Vagina (tissue), 2 donors: ENCODE results near the gene C1orf115.

Experiments used
- POLR2A ChIP-seq, 2 donors: fragments of 450-650 bp; IDR thresholded peaks; one replicate each; pipeline ENCODE4 v1.6.1; 2017; ENCODE audit warnings: antibody characterized with exemption in 2 of 2, mild to moderate bottlenecking in 2 of 2, moderate library complexity in 2 of 2
- POLR2AphosphoS5 ChIP-seq, 2 donors: sonication (generic); formaldehyde crosslinking; IDR thresholded peaks; one replicate each; pipeline ENCODE4 v1.9.0; 2017; ENCODE audit warnings: antibody characterized with exemption in 2 of 2, mild to moderate bottlenecking in 2 of 2, low read depth in 1 of 2; ENCODE audit not compliant: insufficient read depth in 1 of 2

- TF ChIP-seq POLR2AphosphoS5 (IDR thresholded peaks at IDR 0.05; ENCODE audit: insufficient read depth in 1 of 2, low read depth in 1 of 2) (no peak), POLR2A (IDR thresholded peaks at IDR 0.05) (no peak)
These were observed 34.0 kb upstream of the C1orf115 start for GRCh38 chr1:220655961-220656740.
